Kidney capillary endothelial cell (primary cell): ENCODE results near the gene DNAJC17.
A peak's percentile ranks its signal among the peaks of the same experiment; 100 is the strongest.

Source experiments
- DNase-seq: peaks from one replicate; pipeline ENCODE4 v3.0.0-alpha.2; 2018; ENCODE audit warnings: low spot score

DNAJC17 gene

GRCh38 chr15:40737048-40737447 is 70.2 kb downstream of the DNAJC17 start:
- no peak for DNase-seq

- DNase-seq, result no peak
Observed at GRCh38 chr15:40736575-40736974, 70.7 kb downstream of the DNAJC17 start.

DNA sequence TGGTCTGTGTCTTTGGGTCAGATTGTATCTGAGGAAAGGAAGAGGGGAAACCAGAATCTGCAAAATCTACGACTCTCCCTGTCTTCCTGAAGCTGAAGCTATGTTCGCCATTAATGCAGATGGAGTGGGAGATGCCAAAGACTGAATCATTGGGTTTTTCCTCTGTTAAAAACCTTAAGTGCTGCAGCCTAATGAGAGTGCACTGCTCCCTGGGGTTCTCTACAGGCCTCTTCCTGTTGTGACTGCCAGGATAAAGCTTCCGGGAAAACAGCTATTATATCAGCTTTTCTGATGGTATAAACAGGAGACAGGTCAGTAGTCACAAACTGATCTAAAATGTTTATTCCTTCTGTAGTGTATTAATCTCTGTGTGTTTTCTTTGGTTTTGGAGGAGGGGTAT is 76.2 kb downstream of the DNAJC17 start:
- peak; percentile 55 for DNase-seq

DNA sequence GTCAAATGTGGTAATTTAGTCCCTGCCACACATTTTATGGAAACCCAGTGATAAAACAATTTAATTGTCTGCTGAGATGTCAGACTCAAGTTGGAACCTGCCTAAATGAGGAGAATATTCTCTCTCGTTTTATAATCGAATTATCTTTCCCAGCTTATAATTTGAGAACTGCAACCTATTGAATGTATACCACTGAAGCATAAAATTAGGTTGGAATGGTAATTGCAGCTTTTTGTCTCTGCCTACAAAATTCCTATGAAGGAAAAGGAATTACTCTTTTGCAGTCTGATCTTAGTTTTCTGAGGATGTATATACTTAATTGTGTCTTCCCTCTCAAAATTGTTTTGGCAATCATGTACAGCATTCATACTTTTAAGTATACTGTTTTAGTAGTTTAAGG is 83.4 kb downstream of the DNAJC17 start:
- DNase-seq, result no peak

DNA sequence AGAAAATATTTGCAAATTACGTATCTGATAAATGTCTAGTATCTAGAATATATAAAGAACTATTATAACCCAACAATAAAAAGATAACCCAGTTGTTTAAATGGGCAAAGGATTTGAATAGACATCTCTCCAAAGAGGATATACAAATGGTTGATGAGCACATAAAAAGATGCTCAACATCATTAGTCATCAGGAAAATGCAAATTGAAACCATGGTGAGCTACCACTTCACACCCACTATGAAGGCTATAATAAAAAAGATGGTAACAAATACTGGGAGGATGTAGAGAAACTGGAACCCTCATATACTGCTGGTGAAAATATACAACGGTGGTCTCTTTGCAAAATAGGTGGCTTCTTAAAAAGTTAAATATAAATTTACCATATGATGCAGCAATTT is 84.3 kb downstream of the DNAJC17 start:
- no peak for DNase-seq

DNA sequence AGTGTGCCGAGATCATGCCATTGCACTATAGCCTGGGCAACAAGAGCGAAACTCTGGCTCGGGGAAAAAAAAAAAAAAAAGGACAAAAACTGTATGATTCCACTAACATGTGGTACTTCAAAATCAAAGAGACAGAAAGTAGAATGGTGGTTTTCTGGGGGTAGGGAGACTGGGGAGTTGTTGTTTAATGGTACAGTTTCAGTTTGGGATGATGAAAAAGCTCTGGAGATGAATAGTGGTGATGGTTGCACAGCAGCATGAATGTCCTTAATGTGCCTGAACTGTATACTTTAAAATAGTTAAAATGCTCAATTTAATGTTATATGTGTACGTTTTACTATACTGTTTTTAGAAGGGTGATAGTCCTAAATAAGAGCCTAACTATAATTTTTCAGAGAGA is 84.9 kb downstream of the DNAJC17 start:
- DNase-seq, result no peak

DNA sequence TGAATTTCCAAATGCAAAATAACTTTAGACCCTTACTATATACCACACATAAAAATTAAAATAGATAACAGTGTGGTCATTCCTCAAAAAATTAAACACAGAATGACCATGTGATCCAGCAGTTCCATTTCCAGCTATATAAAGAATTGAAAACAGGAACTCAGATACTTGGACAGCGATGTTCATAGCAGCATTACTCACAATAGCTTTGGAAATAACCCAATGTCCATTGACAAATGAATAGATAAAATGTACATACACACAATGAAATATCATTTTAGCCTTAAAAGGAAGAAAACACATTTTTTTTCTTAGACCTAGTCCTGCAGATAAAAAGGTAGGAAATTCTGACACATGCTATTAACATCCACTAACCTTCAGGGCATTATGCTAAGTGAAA is 85.6 kb downstream of the DNAJC17 start:
- no peak for DNase-seq

DNA sequence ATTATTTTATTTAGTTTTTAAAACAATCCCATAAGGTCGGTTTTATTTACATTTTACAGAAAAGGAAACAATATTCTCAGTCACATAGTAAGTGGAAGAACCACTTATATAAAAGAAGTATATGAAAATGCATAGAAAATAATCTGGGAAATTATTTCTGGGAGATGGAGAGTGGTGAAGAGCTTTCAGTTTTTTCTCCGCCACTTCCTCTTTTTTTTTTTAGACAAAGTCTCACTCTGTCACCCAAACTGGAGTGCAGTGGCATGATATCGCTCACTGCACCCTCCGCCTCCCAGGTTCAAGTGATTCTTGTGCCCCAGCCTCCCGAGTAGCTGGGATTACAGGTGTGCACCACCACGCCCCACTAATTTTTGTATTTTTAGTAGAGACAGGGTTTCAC is 91.1 kb downstream of the DNAJC17 start:
- DNase-seq, result no peak
